ENCODE measurements around the gene RAB3A. TPM values are rescaled to one million over a fixed set of nuclear protein-coding genes. Genes with fewer than 3 reads are reported as not detected.

RAB3A gene
- total and polyA plus RNA-seq, 9 of the 15 experiments (the other 6 are each of a cell fraction or from before 2014, with no cell fraction given): 0.17 to 5.1 (median 0.90) TPM; not detected in 1

DNA sequence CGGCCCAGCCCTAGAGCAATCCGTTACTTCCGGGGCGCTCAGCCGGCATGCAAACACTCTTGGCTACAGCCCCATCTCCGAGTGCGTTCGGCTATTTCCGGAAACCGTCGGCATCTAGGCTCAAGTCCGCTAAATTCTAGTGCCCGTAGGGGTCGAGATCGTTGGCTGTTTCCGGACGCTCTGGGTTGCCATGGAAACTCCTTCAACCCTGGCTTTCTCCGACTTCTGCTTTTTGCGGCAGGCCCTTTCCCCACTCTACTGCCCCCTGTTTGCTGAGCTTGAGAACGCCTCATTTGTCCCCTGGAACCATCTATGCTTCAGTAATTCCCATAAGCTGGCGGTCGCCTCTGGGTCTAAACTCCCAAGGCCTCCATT lies 51.4 kb downstream of the RAB3A start (continued):
- TF ChIP-seq, protein P1, sequence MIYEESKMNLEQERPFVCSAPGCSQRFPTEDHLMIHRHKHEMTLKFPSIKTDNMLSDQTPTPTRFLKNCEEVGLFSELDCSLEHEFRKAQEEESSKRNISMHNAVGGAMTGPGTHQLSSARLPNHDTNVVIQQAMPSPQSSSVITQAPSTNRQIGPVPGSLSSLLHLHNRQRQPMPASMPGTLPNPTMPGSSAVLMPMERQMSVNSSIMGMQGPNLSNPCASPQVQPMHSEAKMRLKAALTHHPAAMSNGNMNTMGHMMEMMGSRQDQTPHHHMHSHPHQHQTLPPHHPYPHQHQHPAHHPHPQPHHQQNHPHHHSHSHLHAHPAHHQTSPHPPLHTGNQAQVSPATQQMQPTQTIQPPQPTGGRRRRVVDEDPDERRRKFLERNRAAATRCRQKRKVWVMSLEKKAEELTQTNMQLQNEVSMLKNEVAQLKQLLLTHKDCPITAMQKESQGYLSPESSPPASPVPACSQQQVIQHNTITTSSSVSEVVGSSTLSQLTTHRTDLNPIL (CRISPR knock-in tag; IDR thresholded peaks at IDR 0.05): no peak
- no peak for TF ChIP-seq ZNF707 (CRISPR knock-in tag; conservative IDR thresholded peaks at IDR 0.05)
- TF ChIP-seq ZC3H4 (CRISPR knock-in tag; IDR thresholded peaks at IDR 0.05; ENCODE audit: borderline replicate concordance): no peak
- no peak for TF ChIP-seq RBBP5 (IDR thresholded peaks at IDR 0.05; ENCODE audit: borderline replicate concordance, insufficient read depth, low read length, poor library complexity, severe bottlenecking)
- TF ChIP-seq TOE1 (IDR thresholded peaks at IDR 0.05; ENCODE audit: borderline replicate concordance): peak; percentile 50; the same call in 1 of the 2 replicates
- TF ChIP-seq TOE1 (CRISPR knock-in tag; IDR thresholded peaks at IDR 0.05; ENCODE audit: borderline replicate concordance, low read depth): no peak
- TF ChIP-seq, protein P2, sequence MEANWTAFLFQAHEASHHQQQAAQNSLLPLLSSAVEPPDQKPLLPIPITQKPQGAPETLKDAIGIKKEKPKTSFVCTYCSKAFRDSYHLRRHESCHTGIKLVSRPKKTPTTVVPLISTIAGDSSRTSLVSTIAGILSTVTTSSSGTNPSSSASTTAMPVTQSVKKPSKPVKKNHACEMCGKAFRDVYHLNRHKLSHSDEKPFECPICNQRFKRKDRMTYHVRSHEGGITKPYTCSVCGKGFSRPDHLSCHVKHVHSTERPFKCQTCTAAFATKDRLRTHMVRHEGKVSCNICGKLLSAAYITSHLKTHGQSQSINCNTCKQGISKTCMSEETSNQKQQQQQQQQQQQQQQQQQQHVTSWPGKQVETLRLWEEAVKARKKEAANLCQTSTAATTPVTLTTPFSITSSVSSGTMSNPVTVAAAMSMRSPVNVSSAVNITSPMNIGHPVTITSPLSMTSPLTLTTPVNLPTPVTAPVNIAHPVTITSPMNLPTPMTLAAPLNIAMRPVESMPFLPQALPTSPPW (CRISPR knock-in tag; IDR thresholded peaks at IDR 0.05): no peak
- TF ChIP-seq, protein P3, sequence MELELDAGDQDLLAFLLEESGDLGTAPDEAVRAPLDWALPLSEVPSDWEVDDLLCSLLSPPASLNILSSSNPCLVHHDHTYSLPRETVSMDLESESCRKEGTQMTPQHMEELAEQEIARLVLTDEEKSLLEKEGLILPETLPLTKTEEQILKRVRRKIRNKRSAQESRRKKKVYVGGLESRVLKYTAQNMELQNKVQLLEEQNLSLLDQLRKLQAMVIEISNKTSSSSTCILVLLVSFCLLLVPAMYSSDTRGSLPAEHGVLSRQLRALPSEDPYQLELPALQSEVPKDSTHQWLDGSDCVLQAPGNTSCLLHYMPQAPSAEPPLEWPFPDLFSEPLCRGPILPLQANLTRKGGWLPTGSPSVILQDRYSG (tag; conservative IDR thresholded peaks at IDR 0.05; ENCODE audit: low read depth): no peak
- no peak for TF ChIP-seq ZNF696 (CRISPR knock-in tag; conservative IDR thresholded peaks at IDR 0.05)
- no peak for TF ChIP-seq TCF7 (IDR thresholded peaks at IDR 0.05; ENCODE audit: borderline replicate concordance)
- TF ChIP-seq ZNF384 (IDR thresholded peaks at IDR 0.05; ENCODE audit: low read depth, low read length): no peak
- TF ChIP-seq MAZ (CRISPR knock-in tag; conservative IDR thresholded peaks at IDR 0.05 in 1 of 2, IDR thresholded peaks at IDR 0.05 in 1 of 2): peak in 1 of 2 experiments; percentile 69; a peak in 3 of 4 replicates
- TF ChIP-seq TEAD1 (CRISPR knock-in tag; IDR thresholded peaks at IDR 0.05): no peak
- TF ChIP-seq KAT7 (CRISPR knock-in tag; IDR thresholded peaks at IDR 0.05; ENCODE audit: borderline replicate concordance): no peak; the same call in 1 of the 2 replicates
- no peak for TF ChIP-seq SUPT5H (IDR thresholded peaks at IDR 0.05)
- TF ChIP-seq HNRNPK (IDR thresholded peaks at IDR 0.05; ENCODE audit: low read depth, low read length, poor library complexity, severe bottlenecking): no peak
- no peak for TF ChIP-seq NR2C1 (IDR thresholded peaks at IDR 0.05)
- TF ChIP-seq NR2C1 (tag; IDR thresholded peaks at IDR 0.05): peak; percentile 8
- TF ChIP-seq DDX20 (tag; IDR thresholded peaks at IDR 0.05; ENCODE audit: low read depth): no peak
- TF ChIP-seq, protein P4, sequence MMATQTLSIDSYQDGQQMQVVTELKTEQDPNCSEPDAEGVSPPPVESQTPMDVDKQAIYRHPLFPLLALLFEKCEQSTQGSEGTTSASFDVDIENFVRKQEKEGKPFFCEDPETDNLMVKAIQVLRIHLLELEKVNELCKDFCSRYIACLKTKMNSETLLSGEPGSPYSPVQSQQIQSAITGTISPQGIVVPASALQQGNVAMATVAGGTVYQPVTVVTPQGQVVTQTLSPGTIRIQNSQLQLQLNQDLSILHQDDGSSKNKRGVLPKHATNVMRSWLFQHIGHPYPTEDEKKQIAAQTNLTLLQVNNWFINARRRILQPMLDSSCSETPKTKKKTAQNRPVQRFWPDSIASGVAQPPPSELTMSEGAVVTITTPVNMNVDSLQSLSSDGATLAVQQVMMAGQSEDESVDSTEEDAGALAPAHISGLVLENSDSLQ (IDR thresholded peaks at IDR 0.05): peak; percentile 72
- no peak for TF ChIP-seq NCOA4 (IDR thresholded peaks at IDR 0.05; ENCODE audit: partially characterized antibody)
- TF ChIP-seq, protein P5, sequence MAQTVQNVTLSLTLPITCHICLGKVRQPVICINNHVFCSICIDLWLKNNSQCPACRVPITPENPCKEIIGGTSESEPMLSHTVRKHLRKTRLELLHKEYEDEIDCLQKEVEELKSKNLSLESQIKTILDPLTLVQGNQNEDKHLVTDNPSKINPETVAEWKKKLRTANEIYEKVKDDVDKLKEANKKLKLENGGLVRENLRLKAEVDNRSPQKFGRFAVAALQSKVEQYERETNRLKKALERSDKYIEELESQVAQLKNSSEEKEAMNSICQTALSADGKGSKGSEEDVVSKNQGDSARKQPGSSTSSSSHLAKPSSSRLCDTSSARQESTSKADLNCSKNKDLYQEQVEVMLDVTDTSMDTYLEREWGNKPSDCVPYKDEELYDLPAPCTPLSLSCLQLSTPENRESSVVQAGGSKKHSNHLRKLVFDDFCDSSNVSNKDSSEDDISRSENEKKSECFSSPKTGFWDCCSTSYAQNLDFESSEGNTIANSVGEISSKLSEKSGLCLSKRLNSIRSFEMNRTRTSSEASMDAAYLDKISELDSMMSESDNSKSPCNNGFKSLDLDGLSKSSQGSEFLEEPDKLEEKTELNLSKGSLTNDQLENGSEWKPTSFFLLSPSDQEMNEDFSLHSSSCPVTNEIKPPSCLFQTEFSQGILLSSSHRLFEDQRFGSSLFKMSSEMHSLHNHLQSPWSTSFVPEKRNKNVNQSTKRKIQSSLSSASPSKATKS (CRISPR knock-in tag; IDR thresholded peaks at IDR 0.05): no peak
